Activated naive CD8-positive, alpha-beta T cell treated with anti-CD3 and anti-CD28 coated beads for 36 hours (primary cell): ENCODE measurements around the gene DRC3. TPM values are rescaled to one million over a fixed set of nuclear protein-coding genes. Genes with fewer than 3 reads are reported as not detected.
A peak's percentile ranks its signal among the peaks of the same experiment; 100 is the strongest.

Experiments used
- DNase-seq: peaks from one replicate; pipeline ENCODE4 v3.0.0; 2021
- H3K27ac Mint-ChIP-seq: one replicate; pipeline ENCODE4 v1.8.0; 2022; ENCODE audit warnings: mild to moderate bottlenecking, moderate library complexity, mixed read lengths
- H3K27me3 Mint-ChIP-seq: one replicate; pipeline ENCODE4 v1.8.0; 2022; ENCODE audit warnings: mild to moderate bottlenecking, mixed read lengths
- H3K36me3 Mint-ChIP-seq: one replicate; pipeline ENCODE4 v1.8.0; 2021; ENCODE audit warnings: mild to moderate bottlenecking, mixed read lengths
- H3K4me1 Mint-ChIP-seq: one replicate; pipeline ENCODE4 v1.8.0; 2021; ENCODE audit warnings: mixed read lengths
- H3K4me3 Mint-ChIP-seq: one replicate; pipeline ENCODE4 v1.8.0; 2022; ENCODE audit warnings: mild to moderate bottlenecking, moderate library complexity, mixed read lengths
- H3K9me3 Mint-ChIP-seq: one replicate; pipeline ENCODE4 v1.8.0; 2022; ENCODE audit warnings: mixed read lengths
- total RNA-seq, 2 experiments: library from RNA; stranded (reverse); gene quantifications; one replicate each; pipeline ENCODE4 v1.2.3, GENCODE V29; 2021

DRC3 gene
- total RNA-seq, 2 experiments from 2014 or later = 0.18 to 0.52 TPM

- Mint-ChIP-seq H3K27me3 (no peaks in the 10 kb centered on the region), H3K9me3 (no peaks in the 10 kb centered on the region), H3K36me3 (peaks cover 6% of the 10 kb centered on the region), H3K27ac (no peak overlapping the region), H3K4me1 (peaks cover 27% of the 10 kb centered on the region), H3K4me3 (no peak overlapping the region)
- no peak for DNase-seq
Observed at GRCh38 chr17:18028114-18028951, 55.7 kb downstream of the DRC3 start.

DNA sequence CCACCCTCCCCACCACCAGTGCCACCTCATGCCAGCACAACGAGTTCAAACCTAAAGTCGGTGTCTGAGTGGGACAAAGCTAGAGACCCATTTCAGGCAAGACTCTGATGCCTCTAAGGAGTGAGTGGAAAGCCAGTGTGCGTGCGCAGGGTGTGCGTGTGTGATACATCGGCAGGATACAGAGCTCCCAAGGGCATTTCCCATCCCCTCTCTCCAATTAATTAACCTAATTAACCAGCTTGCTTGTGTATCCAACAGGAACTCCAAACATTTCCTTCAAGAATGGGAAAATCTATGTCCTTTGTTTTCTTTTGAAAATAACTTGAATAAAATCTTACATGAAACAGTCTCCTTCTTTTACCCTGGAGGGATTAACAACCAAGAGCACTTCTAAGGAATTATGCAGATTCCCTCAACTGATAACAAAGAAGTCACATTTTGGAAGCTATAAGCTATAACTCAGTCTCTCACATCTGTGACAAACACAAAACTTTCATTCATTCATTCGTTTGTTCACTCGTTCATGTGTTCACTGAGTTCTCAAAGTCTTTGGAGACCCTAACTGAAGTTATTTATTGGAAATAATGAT lies 56.4 kb downstream of the DRC3 start:
- Mint-ChIP-seq H3K4me1 (peaks cover 31% of the 10 kb centered on the region), H3K9me3 (no peaks in the 10 kb centered on the region), H3K4me3 (no peak overlapping the region), H3K27ac (no peak overlapping the region), H3K27me3 (no peaks in the 10 kb centered on the region), H3K36me3 (peaks cover 6% of the 10 kb centered on the region)
- no peak for DNase-seq

GRCh38 chr17:18031955-18032354 lies 59.3 kb downstream of the DRC3 start:
- Mint-ChIP-seq H3K36me3 (peaks cover 1% of the 10 kb centered on the region), H3K9me3 (no peaks in the 10 kb centered on the region), H3K27me3 (no peaks in the 10 kb centered on the region)

GRCh38 chr17:18033442-18034099 lies 60.9 kb downstream of the DRC3 start:
- no peaks in the 10 kb centered on the region for H3K9me3 Mint-ChIP-seq
- no peak overlapping the region for H3K4me3 Mint-ChIP-seq
- peak; percentile 36 for DNase-seq
- H3K27me3 Mint-ChIP-seq = no peaks in the 10 kb centered on the region
- peak overlapping the region; percentile 45 for H3K27ac Mint-ChIP-seq
- H3K4me1 Mint-ChIP-seq = peaks cover 33% of the 10 kb centered on the region
- H3K36me3 Mint-ChIP-seq = peaks cover 4% of the 10 kb centered on the region

More at GRCh38 chr17:18031955-18032354, 59.3 kb downstream of the DRC3 start:
- DNase-seq = no peak
- peaks cover 18% of the 10 kb centered on the region for H3K4me1 Mint-ChIP-seq
- no peak overlapping the region for H3K27ac Mint-ChIP-seq
- no peak overlapping the region for H3K4me3 Mint-ChIP-seq

- no peaks in the 10 kb centered on the region for H3K9me3 Mint-ChIP-seq
- H3K36me3 Mint-ChIP-seq = peaks cover 4% of the 10 kb centered on the region
- H3K27ac Mint-ChIP-seq = no peak overlapping the region
- no peak overlapping the region for H3K4me3 Mint-ChIP-seq
- H3K4me1 Mint-ChIP-seq = peaks cover 39% of the 10 kb centered on the region
- no peaks in the 10 kb centered on the region for H3K27me3 Mint-ChIP-seq
- DNase-seq = no peak
Observed at GRCh38 chr17:18035704-18036103, 63.0 kb downstream of the DRC3 start.

DNA sequence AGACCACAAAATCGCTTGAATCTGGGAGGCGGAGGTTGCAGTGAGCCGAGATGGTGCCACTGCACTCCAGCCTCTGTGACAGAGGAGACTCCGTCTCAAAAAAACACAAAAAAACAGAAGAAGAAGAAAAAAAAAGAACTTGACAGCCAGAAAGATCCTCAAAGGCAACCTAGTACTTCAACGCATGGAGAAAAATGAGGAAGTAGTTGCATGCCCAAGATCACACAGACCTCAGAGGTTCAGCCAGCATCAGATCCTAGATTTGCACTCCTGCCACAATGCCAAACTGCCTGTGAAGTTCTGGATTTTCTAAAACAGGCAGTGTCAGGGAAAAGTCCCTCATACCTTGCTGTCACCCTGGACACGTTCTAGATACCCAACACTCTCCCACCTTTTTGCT lies 64.8 kb downstream of the DRC3 start:
- Mint-ChIP-seq H3K4me1 (peaks cover 51% of the 10 kb centered on the region), H3K27ac (peak overlapping the region; percentile 55), H3K36me3 (peaks cover 4% of the 10 kb centered on the region), H3K4me3 (peak overlapping the region; percentile 85), H3K27me3 (no peaks in the 10 kb centered on the region), H3K9me3 (no peaks in the 10 kb centered on the region)
- no peak for DNase-seq

DNA sequence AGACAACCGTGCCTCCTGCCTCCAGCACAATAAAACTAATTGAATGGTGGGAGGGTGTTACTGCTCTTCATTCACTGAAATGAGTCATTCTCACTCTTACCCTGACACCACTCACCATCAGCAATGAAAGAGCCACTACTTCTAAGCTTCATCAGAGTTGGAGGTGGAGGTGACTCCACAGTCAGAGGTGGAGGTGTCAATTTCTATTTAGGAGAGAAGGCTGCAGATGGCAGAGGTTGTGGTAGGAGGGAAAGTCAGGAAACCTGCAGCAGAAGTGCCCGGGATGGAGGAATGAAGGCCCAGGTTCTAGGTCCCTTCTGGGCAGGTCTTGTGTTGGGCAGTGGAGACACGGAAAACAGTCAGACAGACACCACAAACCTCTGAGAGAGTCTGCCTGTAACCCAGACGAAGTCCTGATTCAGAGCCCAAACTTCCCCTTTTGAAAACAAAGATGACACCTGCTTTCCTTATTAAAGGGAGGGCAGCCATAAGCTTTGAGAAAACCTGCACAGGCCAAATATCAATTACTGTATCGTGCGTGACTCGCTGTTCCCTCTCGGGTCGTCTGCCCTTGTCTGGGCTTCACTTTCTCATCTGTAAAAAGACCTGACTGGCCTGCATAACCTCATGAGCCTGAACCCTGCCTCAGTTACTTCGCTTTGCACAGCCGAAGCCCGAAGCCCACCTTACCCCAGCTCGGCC lies 65.6 kb downstream of the DRC3 start:
- Mint-ChIP-seq H3K36me3 (peaks cover 4% of the 10 kb centered on the region), H3K9me3 (no peaks in the 10 kb centered on the region), H3K4me3 (peak overlapping the region; percentile 85), H3K27ac (peak overlapping the region; percentile 86), H3K4me1 (peaks cover 51% of the 10 kb centered on the region), H3K27me3 (no peaks in the 10 kb centered on the region)
- peak; percentile 40 for DNase-seq

- no peaks in the 10 kb centered on the region for H3K27me3 Mint-ChIP-seq
- peaks cover 4% of the 10 kb centered on the region for H3K36me3 Mint-ChIP-seq
- peaks cover 48% of the 10 kb centered on the region for H3K4me1 Mint-ChIP-seq
- H3K9me3 Mint-ChIP-seq = no peaks in the 10 kb centered on the region
- peak within 1 kb of the TSS; percentile 91 for H3K4me3 Mint-ChIP-seq
- peak; percentile 100 for DNase-seq
- peak within 1 kb of the TSS; percentile 86 for H3K27ac Mint-ChIP-seq
Observed at GRCh38 chr17:18038861-18039534, 66.3 kb downstream of the DRC3 start, which contains the start of the genes ATPAF2 and GID4. Gene ATPAF2 (minus strand): TSS chr17:18039168. CDS start chr17:18039013, 155 bp downstream. Gene GID4 (plus strand): TSS chr17:18039408. CDS start chr17:18039465, 57 bp downstream.

DNA sequence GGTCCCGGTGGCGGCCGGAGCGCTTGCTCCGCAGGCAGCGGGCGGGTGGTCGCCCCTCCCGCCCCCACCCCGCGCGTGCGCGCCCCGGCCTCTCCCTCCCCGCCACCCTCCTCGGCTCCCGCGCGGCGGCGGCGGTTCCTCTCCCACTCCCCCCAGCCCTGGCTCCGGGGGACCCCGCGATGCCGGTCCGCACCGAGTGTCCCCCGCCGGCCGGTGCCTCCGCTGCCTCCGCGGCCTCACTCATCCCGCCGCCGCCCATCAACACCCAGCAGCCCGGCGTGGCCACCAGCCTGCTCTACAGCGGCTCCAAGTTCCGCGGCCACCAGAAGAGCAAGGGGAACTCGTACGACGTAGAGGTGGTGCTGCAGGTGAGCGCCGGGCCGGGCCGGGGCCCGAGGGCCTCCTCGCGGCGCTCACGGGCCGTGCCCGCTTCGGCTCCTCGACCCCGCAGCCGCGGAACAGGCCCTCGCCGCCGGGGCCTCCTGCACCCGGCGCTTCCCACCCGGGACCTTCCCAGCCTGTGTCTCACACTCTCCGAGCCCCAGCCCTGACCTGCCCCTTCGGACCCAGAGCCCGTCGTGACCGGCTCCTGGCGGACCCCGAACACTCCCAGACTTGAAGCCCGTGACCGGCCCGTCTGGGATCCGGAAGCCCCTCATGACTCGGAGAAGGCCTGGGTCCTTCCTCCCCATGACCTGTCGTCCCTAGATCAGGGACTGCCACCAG lies 67.0 kb downstream of the DRC3 start:
- no peaks in the 10 kb centered on the region for H3K27me3 Mint-ChIP-seq
- H3K27ac Mint-ChIP-seq = peak overlapping the region; percentile 86
- peaks cover 4% of the 10 kb centered on the region for H3K36me3 Mint-ChIP-seq
- no peak for DNase-seq
- H3K4me3 Mint-ChIP-seq = peak overlapping the region; percentile 91
- H3K4me1 Mint-ChIP-seq = peaks cover 50% of the 10 kb centered on the region
- H3K9me3 Mint-ChIP-seq = no peaks in the 10 kb centered on the region

DNA sequence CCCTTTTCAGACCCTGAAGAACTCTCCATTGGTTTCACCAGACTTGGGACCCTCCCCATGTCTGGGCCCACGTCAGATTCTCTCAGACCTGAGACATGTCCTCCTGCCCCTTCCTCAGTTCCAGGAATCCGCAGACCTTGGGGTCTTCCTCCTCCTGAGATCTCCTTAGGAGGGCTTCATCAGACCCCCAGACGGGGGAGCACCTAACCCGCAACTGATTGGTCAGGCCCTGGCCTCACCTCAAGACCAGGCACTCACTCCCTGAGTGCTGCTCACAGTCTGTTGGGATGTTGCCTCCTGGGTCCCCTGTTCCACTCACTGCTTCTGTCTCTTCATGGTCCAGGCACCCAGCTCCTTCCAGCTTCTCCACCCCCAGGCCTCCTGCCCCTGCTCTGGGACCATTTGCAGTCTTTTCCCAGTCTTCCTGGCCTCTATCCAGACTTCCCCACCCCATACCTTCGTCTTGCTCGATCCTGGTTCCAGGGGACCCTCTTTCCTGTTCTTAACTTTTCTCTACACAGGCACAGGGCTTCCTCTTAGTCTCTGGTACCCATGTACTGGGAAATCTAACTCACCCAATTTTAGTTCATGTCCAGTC lies 67.7 kb downstream of the DRC3 start:
- Mint-ChIP-seq H3K27ac (peak overlapping the region; percentile 85), H3K4me1 (peaks cover 50% of the 10 kb centered on the region), H3K27me3 (no peaks in the 10 kb centered on the region), H3K9me3 (no peaks in the 10 kb centered on the region), H3K36me3 (peaks cover 4% of the 10 kb centered on the region), H3K4me3 (peak overlapping the region; percentile 91)
- DNase-seq = no peak

DNA sequence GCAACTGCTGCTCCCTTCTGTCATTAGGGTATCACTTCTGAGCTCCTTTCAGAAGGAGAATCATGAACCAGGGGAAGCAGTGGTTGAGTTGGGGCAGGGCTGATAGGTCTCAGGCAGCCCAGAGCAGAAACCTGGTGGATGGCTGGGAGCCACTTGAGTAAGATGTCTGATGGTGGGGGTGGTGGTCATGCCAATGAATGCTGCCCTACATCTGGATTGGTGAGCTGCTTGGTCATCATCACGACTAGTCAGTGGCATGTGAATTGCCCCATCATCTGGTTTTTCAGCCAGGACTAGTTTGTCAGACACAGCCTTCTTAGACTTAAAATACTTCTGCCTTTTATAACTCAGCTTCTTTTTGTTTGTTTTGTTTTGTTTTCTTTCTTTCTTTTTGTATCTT lies 69.1 kb downstream of the DRC3 start:
- Mint-ChIP-seq H3K36me3 (peaks cover 5% of the 10 kb centered on the region), H3K27ac (no peak overlapping the region)

DNA sequence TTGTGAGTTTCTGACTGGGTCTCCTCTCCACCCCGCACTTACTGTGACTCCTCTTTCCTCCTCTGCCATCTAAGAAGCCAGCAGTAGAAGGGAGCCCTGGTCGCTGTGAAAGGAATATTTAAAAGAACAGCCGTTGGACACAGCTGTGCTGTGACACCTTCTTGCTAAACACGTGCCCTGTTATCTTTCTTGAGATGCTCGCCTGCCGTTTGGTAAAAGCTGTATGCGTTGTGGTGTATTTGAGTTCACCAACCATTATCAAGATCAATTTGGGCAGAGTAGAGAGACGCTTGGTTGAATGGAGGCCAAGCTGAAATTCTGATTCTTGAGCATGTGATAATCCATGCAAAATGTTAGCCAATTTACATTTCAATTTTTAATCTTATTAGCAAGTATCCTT lies 70.3 kb downstream of the DRC3 start:
- DNase-seq = no peak
- Mint-ChIP-seq H3K36me3 (peaks cover 1% of the 10 kb centered on the region), H3K27ac (no peak overlapping the region), H3K4me1 (peaks cover 34% of the 10 kb centered on the region), H3K4me3 (no peak overlapping the region), H3K9me3 (no peaks in the 10 kb centered on the region), H3K27me3 (no peaks in the 10 kb centered on the region)

More for the DNA sequence above, 69.1 kb downstream of the DRC3 start:
- no peak for DNase-seq
- H3K4me1 Mint-ChIP-seq = peaks cover 44% of the 10 kb centered on the region
- no peaks in the 10 kb centered on the region for H3K9me3 Mint-ChIP-seq
- H3K4me3 Mint-ChIP-seq = no peak overlapping the region
- no peaks in the 10 kb centered on the region for H3K27me3 Mint-ChIP-seq

DNA sequence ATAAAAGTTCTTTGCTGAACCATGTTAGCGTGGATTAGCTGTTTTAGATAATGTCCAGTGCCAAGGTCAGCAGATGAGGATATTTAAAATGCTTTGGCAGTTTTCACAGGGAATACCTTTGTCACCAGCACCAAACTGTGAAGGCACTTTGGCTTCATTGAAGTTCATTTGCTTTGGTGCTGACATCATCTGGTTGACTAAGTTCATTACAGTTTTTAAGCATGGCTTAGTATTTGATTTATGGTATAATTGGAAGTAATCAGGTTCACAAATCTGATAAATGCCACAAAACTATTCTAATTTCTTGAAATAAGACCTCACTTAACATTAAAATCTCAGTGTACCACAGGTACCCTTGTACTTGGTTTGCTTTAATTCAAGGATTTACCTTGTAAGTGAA lies 70.8 kb downstream of the DRC3 start:
- H3K27ac Mint-ChIP-seq = no peak overlapping the region
- no peak overlapping the region for H3K4me3 Mint-ChIP-seq
- H3K4me1 Mint-ChIP-seq = peaks cover 30% of the 10 kb centered on the region
- H3K9me3 Mint-ChIP-seq = no peaks in the 10 kb centered on the region
- peaks cover 1% of the 10 kb centered on the region for H3K36me3 Mint-ChIP-seq
- H3K27me3 Mint-ChIP-seq = no peaks in the 10 kb centered on the region
- no peak for DNase-seq
